Medulla oblongata (tissue), 1 donor: Measurements from ENCODE around the gene KHSRP.
"Not testable (repeated sequence)": the region's sequence is repeated elsewhere in the genome, so short reads cannot be mapped to it uniquely, and the experiment has no call there.

Source experiments
- DNase-seq: peaks from one replicate; pipeline ENCODE4 v3.0.0-alpha.2; 2015; ENCODE audit errors: extremely low spot score

The KHSRP gene

GRCh38 chr19:6452223-6452614 lies 27.6 kb upstream of the KHSRP start:
- DNase-seq: no peak

GRCh38 chr19:6451583-6452222 lies 27.1 kb upstream of the KHSRP start:
- no peak for DNase-seq

GRCh38 chr19:6450166-6450565 lies 25.6 kb upstream of the KHSRP start:
- DNase-seq: no peak

GRCh38 chr19:6448045-6448444 lies 23.4 kb upstream of the KHSRP start:
- DNase-seq: no peak

- DNase-seq: no peak
Measured at GRCh38 chr19:6446452-6446851, 21.8 kb upstream of the KHSRP start.

- no peak for DNase-seq
Measured at GRCh38 chr19:6443986-6444385, 19.4 kb upstream of the KHSRP start.

GRCh38 chr19:6442087-6442688 lies 17.6 kb upstream of the KHSRP start:
- DNase-seq: no peak

GRCh38 chr19:6440905-6441304 lies 16.3 kb upstream of the KHSRP start:
- no peak for DNase-seq

GRCh38 chr19:6439743-6440142 lies 15.1 kb upstream of the KHSRP start:
- no peak for DNase-seq

- no peak for DNase-seq
Measured at GRCh38 chr19:6433663-6434062, 9.1 kb upstream of the KHSRP start, which contains the start of gene SLC25A41. Gene SLC25A41 (minus strand): TSS chr19:6433763. CDS start chr19:6433693, 70 bp downstream.

- DNase-seq: no peak
Measured at GRCh38 chr19:6433165-6433564, 8.6 kb upstream of the KHSRP start.

GRCh38 chr19:6431891-6432290 lies 7.3 kb upstream of the KHSRP start:
- no peak for DNase-seq

GRCh38 chr19:6429419-6430221 lies 5.0 kb upstream of the KHSRP start:
- DNase-seq: no peak

GRCh38 chr19:6428692-6429418 lies 4.2 kb upstream of the KHSRP start:
- not testable (repeated sequence) for DNase-seq

GRCh38 chr19:6427131-6427530 lies 2.5 kb upstream of the KHSRP start:
- no peak for DNase-seq

- DNase-seq: no peak
Measured at GRCh38 chr19:6425732-6426620, 1.4 kb upstream of the KHSRP start.

- peak; percentile 100 for DNase-seq
Measured at GRCh38 chr19:6424939-6425731, 524 bp upstream of the KHSRP start.

- no peak for DNase-seq
Measured at GRCh38 chr19:6423499-6424194, 964 bp downstream of the KHSRP start.

- no peak for DNase-seq
Measured at GRCh38 chr19:6421075-6422014, 3.3 kb downstream of the KHSRP start.
